Psoas muscle (tissue), 8 donors: ENCODE measurements around the gene CCDC200. TPM values are rescaled to one million over a fixed set of nuclear protein-coding genes. Genes with fewer than 3 reads are reported as not detected.

Experiments
- ATAC-seq, 4 donors: fragments of 200-7000 bp; cut with Tn5 transposase; one replicate each; pipeline ENCODE4 v1.9.1; 2020; ENCODE audit warnings: moderate library complexity in 3 of 4, mild to moderate bottlenecking in 2 of 4
- DNase-seq, 2 donors: peaks; one replicate each; pipeline ENCODE4 v3.0.0-alpha.2; 2020
- H3K27ac ChIP-seq: fragments of 200-600 bp; one replicate; pipeline ENCODE4 v1.8.0; 2022
- H3K27me3 ChIP-seq, 3 donors: fragments of 200-600 bp in 1 of 3; one replicate each; pipeline versions ENCODE4 v1.6.1 to v1.8.0; 2013 to 2022; ENCODE audit warnings: low read length in 2 of 3, mild to moderate bottlenecking in 2 of 3, moderate library complexity in 1 of 3; ENCODE audit not compliant: insufficient read depth in 3 of 3
- H3K36me3 ChIP-seq, 2 donors: fragments of 200-600 bp in 1 of 2; one replicate each; pipeline versions ENCODE4 v1.6.1 to v1.8.0; 2013 to 2022; ENCODE audit warnings: low read depth in 1 of 2, mild to moderate bottlenecking in 1 of 2, moderate library complexity in 1 of 2; ENCODE audit not compliant: insufficient read depth in 1 of 2
- H3K4me1 ChIP-seq: fragments of 200-600 bp; one replicate; pipeline ENCODE4 v1.8.0; 2022
- H3K4me3 ChIP-seq: fragments of 200-600 bp; one replicate; pipeline ENCODE4 v1.8.0; 2022; ENCODE audit warnings: mild to moderate bottlenecking
- H3K9me3 ChIP-seq: fragments of 200-600 bp; one replicate; pipeline ENCODE4 v1.8.0; 2022
- CTCF ChIP-seq: fragments of 200-600 bp; IDR thresholded peaks from one replicate; pipeline ENCODE4 v1.8.0; 2022; ENCODE audit warnings: antibody characterized with exemption
- WGBS, 3 donors: extraction: QIAGEN DNeasy Blood & Tissue Kit; methylation state at CpG; one replicate each; pipeline versions ENCODE4 v1.1.6 to v1.1.7; 2013; 5-methylcytosine and 5-hydroxymethylcytosine counted together
- intact Hi-C, 2 donors: fragments of 100-400 bp; cut with DNase I; formaldehyde crosslinking; loops; one replicate each; pipeline versions ENCODE4 v1.11.0 to v1.14.2; 2022
- polyA plus RNA-seq, 3 donors: library from polyadenylated mRNA; stranded (reverse); fragments of 200-250 nt; gene quantifications; one replicate each; pipeline ENCODE4 v1.2.3, GENCODE V29; 2013
- total RNA-seq, 4 donors: library from RNA; stranded (reverse); fragmentation: NEBNext Ultra II Directional in 2 of 4; extraction: Animal tissue kit (Norgen Biotek cat#: 25700) in 2 of 4; gene quantifications; one replicate each; pipeline versions ENCODE4 v1.2.1 to v1.2.4, GENCODE V29; 2021 to 2023
- donor health status: healthy with polysubstance abuse.
- donor health status: DM: no; HTN: no; CAD: no; lungs with moderate emphysema.
- donor health status: Bipolar disorder and iron deficiency.
- donor health status: healthy.
- donor health status: DM: yes; HTN: yes; CAD: no.
- donor health status: DM: no; HTN: no; CAD: no.
- donor health status: DM: no; HTN: no; CAD: no.
- donor health status: DM: yes; HTN: yes; CAD: no.

The CCDC200 gene
- total and polyA plus RNA-seq, 7 donors: 0.38 to 0.41 TPM; not detected in 5

- Histone ChIP-seq H3K27ac (no peak overlapping the region), H3K4me1 (no peaks in the 10 kb centered on the region), H3K9me3 (no peaks in the 10 kb centered on the region), H3K4me3 (no peak overlapping the region), H3K36me3 (peaks cover 3 to 69% of the 10 kb centered on the region in 2 donors), H3K27me3 (no peaks in the 10 kb centered on the region)
- no peak for ATAC-seq
- intact Hi-C loops: loop anchor here in 1 of 2 donors (10.0 kb wide), 1 partner anchor 265 kb away; the partner anchor contains the start of gene DHX8
- WGBS, 3 donors: 62 to 72% (median 72%) methylated on average over 7 to 8 of the region's 8 CpGs
- no peak for TF ChIP-seq CTCF
- no peak for DNase-seq
These were observed 8.6 kb downstream of the CCDC200 start for GRCh38 chr17:43219746-43220380.

GRCh38 chr17:43219001-43219400 lies 9.4 kb downstream of the CCDC200 start:
- H3K36me3 ChIP-seq: peaks cover 3 to 70% of the 10 kb centered on the region in 2 donors
- ATAC-seq: no peak

GRCh38 chr17:43217614-43218087 lies 10.8 kb downstream of the CCDC200 start:
- H3K27ac ChIP-seq: no peak overlapping the region
- no peak for TF ChIP-seq CTCF
- WGBS, 3 donors: 93 to 100% (median 100%) methylated on average over 1 to 2 of the region's 2 CpGs
- H3K27me3 ChIP-seq: no peaks in the 10 kb centered on the region
- no peaks in the 10 kb centered on the region for H3K4me1 ChIP-seq
- ATAC-seq (no peak), DNase-seq (no peak)
- no peak overlapping the region for H3K4me3 ChIP-seq
- intact Hi-C loops: loop anchor here in 1 of 2 donors (10.0 kb wide), 1 partner anchor 267 kb away; the partner anchor contains the start of gene DHX8
- peaks cover 3 to 78% of the 10 kb centered on the region in 2 donors for H3K36me3 ChIP-seq
- no peaks in the 10 kb centered on the region for H3K9me3 ChIP-seq

More at GRCh38 chr17:43219001-43219400, 9.4 kb downstream of the CCDC200 start:
- no peak overlapping the region for H3K4me3 ChIP-seq
- intact Hi-C loops: loop anchor here in 1 of 2 donors (10.0 kb wide), 1 partner anchor 266 kb away; the partner anchor contains the start of gene DHX8
- 89 to 97% (median 92%) methylated on average over 2 of the region's 2 CpGs for WGBS, 3 donors
- DNase-seq: no peak
- no peaks in the 10 kb centered on the region for H3K4me1 ChIP-seq
- TF ChIP-seq CTCF: no peak
- no peak overlapping the region for H3K27ac ChIP-seq
- no peaks in the 10 kb centered on the region for H3K9me3 ChIP-seq
- no peaks in the 10 kb centered on the region for H3K27me3 ChIP-seq

- Histone ChIP-seq H3K4me1 (no peaks in the 10 kb centered on the region), H3K27me3 (no peaks in the 10 kb centered on the region), H3K4me3 (no peak overlapping the region), H3K36me3 (peaks cover 3 to 81% of the 10 kb centered on the region in 2 donors), H3K27ac (no peak overlapping the region), H3K9me3 (no peaks in the 10 kb centered on the region)
- DNase-seq (no peak), ATAC-seq (no peak)
- TF ChIP-seq CTCF: no peak
- intact Hi-C loops: loop anchor here in 1 of 2 donors (10.0 kb wide), 1 partner anchor 268 kb away; the partner anchor contains the start of gene DHX8
- 86 to 97% (median 94%) methylated on average over 4 of the region's 4 CpGs for WGBS, 3 donors
These were observed 11.4 kb downstream of the CCDC200 start for GRCh38 chr17:43216762-43217613.
